LNCAP (cell line): Measurements from ENCODE around the gene SPINDOC.

Experiments
- TF ChIP-seq, protein P1 (sequence below): fragments of 450-650 bp; IDR thresholded peaks from 2 replicates; pipeline ENCODE4 v1.5.1; 2017; ENCODE audit warnings: mild to moderate bottlenecking

Gene SPINDOC

DNA sequence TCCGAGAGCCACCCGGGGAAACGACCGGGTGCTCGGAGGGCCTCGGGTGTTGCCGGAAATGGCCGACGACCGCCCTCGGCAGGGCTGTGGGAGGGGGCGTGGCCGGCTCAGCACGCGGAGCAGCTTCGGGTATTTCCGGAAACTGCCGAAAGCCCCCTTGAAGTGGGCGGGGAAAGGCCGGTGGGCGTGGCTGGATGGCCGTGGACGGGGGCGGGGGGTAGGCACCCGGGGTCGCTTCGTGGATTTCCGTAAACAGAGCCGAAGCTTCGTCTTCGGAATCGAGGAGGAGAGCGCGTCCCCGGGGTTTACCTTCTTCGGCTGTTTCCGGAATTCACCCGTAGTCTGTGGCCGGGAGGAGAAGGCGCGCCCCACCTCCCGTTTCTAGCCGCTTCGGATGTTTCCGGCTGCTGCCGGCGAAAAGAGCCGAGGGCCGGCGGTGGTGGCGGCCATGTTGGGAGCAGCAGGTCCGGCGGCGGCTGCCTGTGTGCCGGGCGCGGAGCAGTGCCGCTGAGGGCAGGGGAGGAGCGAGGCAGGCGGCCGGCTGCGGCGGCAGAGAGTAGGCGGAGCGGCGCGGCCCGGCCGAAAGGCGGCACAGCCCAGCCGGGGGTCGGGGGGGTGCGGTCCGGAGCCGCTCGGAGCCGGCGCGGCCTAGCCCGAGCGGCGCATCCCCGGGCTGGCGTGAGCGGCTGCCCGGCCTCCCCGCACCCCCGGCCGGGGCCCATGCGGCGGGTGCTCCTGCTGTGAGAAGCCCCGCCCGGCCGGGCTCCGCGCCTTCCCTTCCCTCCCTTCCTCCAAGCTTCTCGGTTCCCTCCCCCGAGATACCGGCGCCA lies 25.6 kb downstream of the SPINDOC start, which contains the start of gene MARK2:
Gene MARK2, plus strand, starts transcription at position 433 of the 830 bp plus-strand sequence. Its CDS starts 397 bp downstream, at position 830.
- TF ChIP-seq, protein P1, sequence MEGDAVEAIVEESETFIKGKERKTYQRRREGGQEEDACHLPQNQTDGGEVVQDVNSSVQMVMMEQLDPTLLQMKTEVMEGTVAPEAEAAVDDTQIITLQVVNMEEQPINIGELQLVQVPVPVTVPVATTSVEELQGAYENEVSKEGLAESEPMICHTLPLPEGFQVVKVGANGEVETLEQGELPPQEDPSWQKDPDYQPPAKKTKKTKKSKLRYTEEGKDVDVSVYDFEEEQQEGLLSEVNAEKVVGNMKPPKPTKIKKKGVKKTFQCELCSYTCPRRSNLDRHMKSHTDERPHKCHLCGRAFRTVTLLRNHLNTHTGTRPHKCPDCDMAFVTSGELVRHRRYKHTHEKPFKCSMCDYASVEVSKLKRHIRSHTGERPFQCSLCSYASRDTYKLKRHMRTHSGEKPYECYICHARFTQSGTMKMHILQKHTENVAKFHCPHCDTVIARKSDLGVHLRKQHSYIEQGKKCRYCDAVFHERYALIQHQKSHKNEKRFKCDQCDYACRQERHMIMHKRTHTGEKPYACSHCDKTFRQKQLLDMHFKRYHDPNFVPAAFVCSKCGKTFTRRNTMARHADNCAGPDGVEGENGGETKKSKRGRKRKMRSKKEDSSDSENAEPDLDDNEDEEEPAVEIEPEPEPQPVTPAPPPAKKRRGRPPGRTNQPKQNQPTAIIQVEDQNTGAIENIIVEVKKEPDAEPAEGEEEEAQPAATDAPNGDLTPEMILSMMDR, result no peak

DNA sequence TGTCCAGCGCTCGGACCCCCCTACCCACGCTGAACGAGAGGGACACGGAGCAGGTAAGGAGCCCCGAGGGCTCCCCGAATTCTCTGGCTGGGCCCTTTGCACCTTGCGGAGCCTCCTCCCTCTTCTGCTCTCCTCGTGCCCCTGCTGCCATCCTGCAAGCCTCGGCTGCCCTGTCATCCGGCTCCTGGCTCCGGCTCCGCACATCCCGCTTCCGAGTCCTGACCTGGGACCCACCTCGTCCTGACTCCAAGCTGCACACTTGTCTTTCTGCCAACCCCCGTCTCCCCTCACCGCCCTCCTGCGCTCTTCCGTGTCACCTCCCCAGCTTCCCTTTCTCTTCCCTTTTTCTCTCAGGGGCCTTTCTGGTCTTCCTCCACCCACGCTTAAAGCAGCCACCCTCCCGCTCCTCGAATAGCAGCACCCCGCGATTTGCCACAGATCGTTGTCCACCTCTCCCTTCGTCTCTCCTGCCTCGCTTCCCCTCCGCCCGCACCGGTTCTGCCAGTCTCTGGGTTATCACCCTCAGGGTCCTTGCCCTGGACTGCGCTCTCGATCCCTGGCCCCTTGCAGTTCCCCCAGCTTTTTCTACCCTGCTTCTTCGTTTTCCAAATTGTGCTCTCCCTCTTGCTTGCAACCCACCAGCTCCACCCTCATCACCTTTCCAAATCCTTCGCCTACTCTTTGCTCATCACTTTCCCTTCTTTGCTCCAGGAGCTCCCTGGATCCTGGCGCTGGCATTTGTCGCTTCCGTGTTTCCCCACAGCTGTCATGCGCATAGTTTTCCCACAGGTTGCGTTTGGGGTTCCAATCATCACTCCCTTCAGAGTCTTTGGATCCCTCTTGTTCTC lies 26.5 kb downstream of the SPINDOC start:
- TF ChIP-seq, protein P1, result no peak

DNA sequence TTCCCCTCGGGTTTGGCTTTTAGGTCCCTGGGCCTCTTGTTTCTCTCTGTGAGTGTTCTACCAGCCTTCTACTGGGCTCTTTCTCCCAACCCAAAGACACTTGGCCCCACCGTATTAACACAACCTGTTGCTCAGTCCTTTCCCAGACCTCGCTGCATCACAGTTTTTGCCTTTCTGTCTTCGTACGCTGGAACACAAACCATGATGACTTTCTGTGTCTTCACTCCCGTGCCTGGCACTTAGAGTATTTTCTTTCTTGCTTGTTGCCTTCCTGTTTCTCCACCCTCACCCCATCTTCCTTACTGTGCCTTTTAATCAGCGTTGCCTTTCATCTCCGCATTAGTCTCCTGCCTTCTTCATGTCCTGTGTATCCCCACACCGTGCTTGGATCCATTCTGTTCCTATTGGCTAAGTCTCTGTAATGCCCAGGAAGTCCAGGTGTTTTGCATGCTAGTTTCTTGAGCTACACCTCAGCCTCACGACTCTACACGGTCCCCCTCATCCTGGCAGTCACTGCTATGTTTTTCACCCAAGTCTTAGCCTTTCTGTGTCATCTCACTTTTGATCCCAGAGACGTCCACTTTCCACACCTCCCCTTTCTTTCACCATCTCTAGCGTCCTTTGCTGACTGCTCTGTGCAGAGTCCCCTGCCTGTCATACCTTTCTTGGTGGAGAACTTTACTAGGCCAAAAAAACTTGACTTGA lies 27.3 kb downstream of the SPINDOC start:
- TF ChIP-seq, protein P1, result no peak

DNA sequence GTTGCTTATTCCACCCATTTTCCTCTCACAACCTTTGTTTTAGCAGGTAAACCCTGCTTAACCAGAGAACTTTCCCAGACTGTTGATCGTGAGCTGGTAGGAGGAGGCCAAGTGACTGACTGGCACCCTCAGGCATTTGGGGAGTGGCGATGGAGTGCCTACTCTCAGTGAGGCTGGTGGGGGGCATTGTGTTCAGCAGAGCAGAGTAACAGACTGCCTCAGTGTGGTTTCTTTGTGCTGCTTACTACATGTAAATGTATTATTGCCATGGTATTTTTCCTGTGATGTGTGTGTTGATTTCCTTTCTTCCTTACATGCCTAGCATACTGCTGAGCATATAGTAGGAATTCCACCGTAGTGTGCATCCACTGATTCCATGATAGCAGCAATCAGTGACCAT lies 28.3 kb downstream of the SPINDOC start:
- TF ChIP-seq, protein P1, result no peak

DNA sequence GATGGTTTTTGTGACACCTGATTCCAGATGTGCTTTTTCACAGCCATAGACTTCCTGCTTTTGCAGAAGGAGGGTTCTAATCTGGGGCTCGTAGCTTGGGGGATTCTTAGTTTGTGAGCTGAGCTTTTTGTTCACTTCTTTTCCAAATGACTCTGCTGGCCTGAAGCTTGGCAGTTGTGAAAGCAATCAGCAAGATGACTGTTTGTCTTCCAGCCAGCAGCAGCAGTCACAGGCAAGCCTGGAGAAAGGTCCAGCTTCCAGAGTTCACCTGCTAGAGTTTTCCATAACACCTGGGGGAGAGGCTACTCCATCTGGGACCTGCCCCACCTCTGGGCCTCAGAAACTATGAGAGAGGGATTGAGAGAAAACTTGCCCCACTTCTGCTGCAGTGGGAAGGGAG lies 29.8 kb downstream of the SPINDOC start:
- TF ChIP-seq, protein P1, result no peak

DNA sequence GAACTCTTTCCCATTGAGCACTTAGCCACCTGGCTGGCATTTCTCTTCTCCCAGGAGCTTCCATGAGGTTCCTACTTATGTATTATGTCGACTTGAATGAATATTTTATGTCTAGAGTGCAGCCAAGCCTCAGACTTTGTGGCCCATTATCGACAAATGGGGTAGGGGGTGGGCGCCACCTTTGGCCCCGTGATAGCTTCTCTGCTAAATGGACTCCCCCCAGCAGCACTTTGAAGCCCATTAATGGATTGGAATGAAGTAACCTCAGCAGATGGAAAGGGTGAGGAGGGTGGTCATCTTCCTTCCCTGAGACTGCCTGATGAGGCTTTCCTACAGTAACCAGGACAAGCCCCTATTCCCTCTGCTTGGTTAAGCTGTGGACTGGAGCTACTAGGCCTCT lies 31.6 kb downstream of the SPINDOC start:
- TF ChIP-seq, protein P1, result no peak

DNA sequence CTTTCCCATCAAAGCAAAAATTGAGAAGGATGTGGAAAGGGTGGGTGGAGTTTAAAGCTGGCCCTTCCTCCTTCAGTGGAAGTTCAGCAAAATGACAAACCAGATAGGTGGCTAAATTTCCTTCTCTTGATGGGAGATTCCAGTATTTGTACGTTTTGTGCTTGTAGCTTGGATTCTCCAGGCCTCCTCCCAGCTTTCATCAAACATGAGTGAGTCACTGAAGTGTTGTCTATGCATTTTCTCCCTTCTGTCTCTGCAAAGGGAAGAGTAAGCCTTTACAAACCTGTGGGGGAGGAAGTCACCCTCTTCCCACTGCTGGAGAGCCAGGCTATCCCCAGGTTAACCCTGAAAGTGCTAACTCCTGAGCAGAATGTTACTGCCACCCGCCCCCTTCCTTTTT lies 32.0 kb downstream of the SPINDOC start:
- TF ChIP-seq, protein P1, result no peak
